ENCODE measurements around the gene HCN2. TPM values are rescaled to one million over a fixed set of nuclear protein-coding genes. Genes with fewer than 3 reads are reported as not detected.

Gene HCN2
- total and polyA plus RNA-seq, 9 of the 15 experiments (the other 6 are each of a cell fraction or from before 2014, with no cell fraction given), result 0.29 to 4.2 (median 0.82) TPM; not detected in 2

DNA sequence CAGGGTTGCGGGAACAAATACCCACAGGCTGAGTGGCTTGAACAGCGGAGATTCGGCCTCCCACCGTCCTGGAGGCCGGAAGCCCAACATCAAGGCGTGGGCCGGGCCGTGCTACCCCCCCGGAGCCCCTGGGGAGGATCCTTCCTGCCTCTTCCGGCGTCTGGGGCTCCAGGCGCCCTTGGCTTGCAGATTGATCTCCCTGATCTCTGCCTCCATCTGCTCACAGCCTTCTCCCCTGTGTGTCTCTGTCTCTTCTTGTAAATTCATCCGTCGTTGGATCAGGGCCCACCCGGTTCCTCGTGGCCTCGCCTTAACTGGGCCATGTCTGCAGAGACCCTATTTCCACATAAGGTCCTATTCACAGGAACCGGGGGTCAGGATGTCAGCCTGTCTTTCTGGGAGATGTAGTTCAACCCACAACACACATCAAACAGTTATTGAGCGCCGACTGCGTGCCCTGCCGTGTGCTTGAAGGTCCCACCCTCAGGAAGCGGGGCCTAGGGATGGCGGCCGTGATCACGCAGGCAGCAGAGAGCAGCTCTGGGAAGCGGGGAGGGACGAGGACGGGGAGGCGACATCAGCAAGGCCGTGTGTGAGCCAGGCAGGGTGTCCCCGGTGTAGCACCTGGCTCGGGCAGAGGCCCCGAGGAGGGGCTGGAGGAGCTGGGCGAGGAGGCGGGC lies 21.3 kb downstream of the HCN2 start (continued):
- TF ChIP-seq MYC (IDR thresholded peaks at IDR 0.05; ENCODE audit: low read depth, low read length) (no peak; the same call in 1 of the 2 replicates), MYC (CRISPR knock-in tag; IDR thresholded peaks at IDR 0.05; ENCODE audit: borderline replicate concordance, low read depth) (0 out of 2 replicates have a peak, but pooled peaks have one; percentile 15), TAF9B (IDR thresholded peaks at IDR 0.05; ENCODE audit: partially characterized antibody) (peak; percentile 56), HLTF (IDR thresholded peaks at IDR 0.05) (no peak), PCBP1 (IDR thresholded peaks at IDR 0.05; ENCODE audit: low read depth, low read length, poor library complexity, severe bottlenecking) (no peak), ZNF174 (CRISPR knock-in tag; IDR thresholded peaks at IDR 0.05) (no peak), MED1 (CRISPR knock-in tag; IDR thresholded peaks at IDR 0.05; ENCODE audit: borderline replicate concordance) (no peak), STAT5A (IDR thresholded peaks at IDR 0.05; ENCODE audit: borderline replicate concordance, low read length) (peak; percentile 14; the same call in 1 of the 2 replicates), HDAC2 (IDR thresholded peaks at IDR 0.05) (peak; percentile 53), PML (IDR thresholded peaks at IDR 0.05; ENCODE audit: low read length) (no peak), ZNF766 (CRISPR knock-in tag; conservative IDR thresholded peaks at IDR 0.05) (no peak), BCL6 (CRISPR knock-in tag; IDR thresholded peaks at IDR 0.05) (no peak), SAP30 (IDR thresholded peaks at IDR 0.05; ENCODE audit: borderline replicate concordance, insufficient read depth, low read depth, low read length, poor library complexity, severe bottlenecking) (no peak), RBM17 (IDR thresholded peaks at IDR 0.05; ENCODE audit: borderline replicate concordance, low read depth, low read length) (no peak), SMARCE1 (IDR thresholded peaks at IDR 0.05) (peak; percentile 47; the same call in 1 of the 2 replicates), HMG20A (CRISPR knock-in tag; conservative IDR thresholded peaks at IDR 0.05) (no peak), ZNF668 (CRISPR knock-in tag; IDR thresholded peaks at IDR 0.05) (no peak), NEUROD1 (IDR thresholded peaks at IDR 0.05; ENCODE audit: borderline replicate concordance, low read depth, low read length, partially characterized antibody) (peak; percentile 20), ZNF507 (tag; conservative IDR thresholded peaks at IDR 0.05) (no peak), ERF (CRISPR knock-in tag; IDR thresholded peaks at IDR 0.05) (no peak), CBX8 (IDR thresholded peaks at IDR 0.05; ENCODE audit: borderline replicate concordance, extremely low read depth, low read depth, low read length, poor library complexity, severe bottlenecking) (no peak)
- TF ChIP-seq, protein P1, sequence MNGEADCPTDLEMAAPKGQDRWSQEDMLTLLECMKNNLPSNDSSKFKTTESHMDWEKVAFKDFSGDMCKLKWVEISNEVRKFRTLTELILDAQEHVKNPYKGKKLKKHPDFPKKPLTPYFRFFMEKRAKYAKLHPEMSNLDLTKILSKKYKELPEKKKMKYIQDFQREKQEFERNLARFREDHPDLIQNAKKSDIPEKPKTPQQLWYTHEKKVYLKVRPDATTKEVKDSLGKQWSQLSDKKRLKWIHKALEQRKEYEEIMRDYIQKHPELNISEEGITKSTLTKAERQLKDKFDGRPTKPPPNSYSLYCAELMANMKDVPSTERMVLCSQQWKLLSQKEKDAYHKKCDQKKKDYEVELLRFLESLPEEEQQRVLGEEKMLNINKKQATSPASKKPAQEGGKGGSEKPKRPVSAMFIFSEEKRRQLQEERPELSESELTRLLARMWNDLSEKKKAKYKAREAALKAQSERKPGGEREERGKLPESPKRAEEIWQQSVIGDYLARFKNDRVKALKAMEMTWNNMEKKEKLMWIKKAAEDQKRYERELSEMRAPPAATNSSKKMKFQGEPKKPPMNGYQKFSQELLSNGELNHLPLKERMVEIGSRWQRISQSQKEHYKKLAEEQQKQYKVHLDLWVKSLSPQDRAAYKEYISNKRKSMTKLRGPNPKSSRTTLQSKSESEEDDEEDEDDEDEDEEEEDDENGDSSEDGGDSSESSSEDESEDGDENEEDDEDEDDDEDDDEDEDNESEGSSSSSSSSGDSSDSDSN (IDR thresholded peaks at IDR 0.05; ENCODE audit: borderline replicate concordance in 1 of 2, low read depth in 2 of 2, low read length in 2 of 2), result 0 out of 4 replicates have a peak, but pooled peaks of 1 of the 2 experiments have one; percentile 58
- TF ChIP-seq, protein P2, sequence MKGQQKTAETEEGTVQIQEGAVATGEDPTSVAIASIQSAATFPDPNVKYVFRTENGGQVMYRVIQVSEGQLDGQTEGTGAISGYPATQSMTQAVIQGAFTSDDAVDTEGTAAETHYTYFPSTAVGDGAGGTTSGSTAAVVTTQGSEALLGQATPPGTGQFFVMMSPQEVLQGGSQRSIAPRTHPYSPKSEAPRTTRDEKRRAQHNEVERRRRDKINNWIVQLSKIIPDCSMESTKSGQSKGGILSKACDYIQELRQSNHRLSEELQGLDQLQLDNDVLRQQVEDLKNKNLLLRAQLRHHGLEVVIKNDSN (CRISPR knock-in tag; IDR thresholded peaks at IDR 0.05), result no peak
- TF ChIP-seq, protein P3, sequence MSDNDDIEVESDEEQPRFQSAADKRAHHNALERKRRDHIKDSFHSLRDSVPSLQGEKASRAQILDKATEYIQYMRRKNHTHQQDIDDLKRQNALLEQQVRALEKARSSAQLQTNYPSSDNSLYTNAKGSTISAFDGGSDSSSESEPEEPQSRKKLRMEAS (CRISPR knock-in tag; IDR thresholded peaks at IDR 0.05), result peak; percentile 65
- TF ChIP-seq, protein P4, sequence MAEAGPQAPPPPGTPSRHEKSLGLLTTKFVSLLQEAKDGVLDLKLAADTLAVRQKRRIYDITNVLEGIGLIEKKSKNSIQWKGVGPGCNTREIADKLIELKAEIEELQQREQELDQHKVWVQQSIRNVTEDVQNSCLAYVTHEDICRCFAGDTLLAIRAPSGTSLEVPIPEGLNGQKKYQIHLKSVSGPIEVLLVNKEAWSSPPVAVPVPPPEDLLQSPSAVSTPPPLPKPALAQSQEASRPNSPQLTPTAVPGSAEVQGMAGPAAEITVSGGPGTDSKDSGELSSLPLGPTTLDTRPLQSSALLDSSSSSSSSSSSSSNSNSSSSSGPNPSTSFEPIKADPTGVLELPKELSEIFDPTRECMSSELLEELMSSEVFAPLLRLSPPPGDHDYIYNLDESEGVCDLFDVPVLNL (CRISPR knock-in tag; IDR thresholded peaks at IDR 0.05; ENCODE audit: low read depth), result no peak
